ENCODE results near the gene PLCG1. TPM values are rescaled to one million over a fixed set of nuclear protein-coding genes. Genes with fewer than 3 reads are reported as not detected.

The PLCG1 gene
- total and polyA plus RNA-seq, 2 experiments from 2014 or later = 27.4 to 206 TPM

DNA sequence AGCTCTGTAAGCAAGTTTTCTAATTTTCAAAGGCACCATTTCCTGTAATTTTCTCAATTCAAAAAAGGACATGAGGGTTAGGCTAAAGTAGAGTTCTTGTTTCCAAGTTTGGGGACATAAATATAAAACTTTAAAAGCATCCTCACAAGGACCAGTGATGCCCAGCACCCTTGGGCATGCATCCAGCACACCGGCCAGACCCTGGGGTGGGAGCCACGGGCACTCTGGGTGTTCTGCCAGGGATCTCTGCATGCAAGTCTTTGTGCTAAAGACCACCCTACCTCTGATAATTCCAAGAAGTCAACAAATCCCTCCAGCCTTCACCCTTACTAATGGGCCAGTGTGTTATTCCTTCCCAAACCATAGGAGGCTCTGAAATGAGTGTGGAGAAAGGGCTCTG lies 46.5 kb downstream of the PLCG1 start:
- DNase-seq (ENCODE audit: low spot score) = no peak
- H3K27ac ChIP-seq (ENCODE audit: low read depth) = no peak overlapping the region
- no peak for TF ChIP-seq EZH2 (IDR thresholded peaks at IDR 0.05; ENCODE audit: low read depth, unreplicated experiment)
- no peaks in the 10 kb centered on the region for H3K79me2 ChIP-seq (replicated peaks; ENCODE audit: insufficient read depth)
- no peaks in the 10 kb centered on the region for H3K27me3 ChIP-seq (ENCODE audit: insufficient read depth)
- no peak overlapping the region for H3K4me3 ChIP-seq
- no peaks in the 10 kb centered on the region for H4K20me1 ChIP-seq (replicated peaks; ENCODE audit: insufficient read depth)
- H3K4me2 ChIP-seq = no peak overlapping the region
- H3K36me3 ChIP-seq (ENCODE audit: insufficient read depth) = no peaks in the 10 kb centered on the region
- Mint-ChIP-seq H3K4me1 (peaks cover 4% of the 10 kb centered on the region; the same call in 2 of the 3 replicates), H3K27ac (no peak overlapping the region), H3K36me3 (ENCODE audit: low read depth) (0 out of 3 replicates have a peak, but pooled peaks cover 5% of the 10 kb centered on the region), H3K4me3 (no peak overlapping the region), H3K27me3 (ENCODE audit: insufficient read depth, low read depth, poor library complexity) (peaks cover 13% of the 10 kb centered on the region), H3K9me3 (no peaks in the 10 kb centered on the region)
- no peak; the same call in 2 of the 3 replicates for ATAC-seq
- H3K9me2 ChIP-seq (ENCODE audit: insufficient read depth) = no peaks in the 10 kb centered on the region
- no peaks in the 10 kb centered on the region for H3F3A ChIP-seq (replicated peaks; ENCODE audit: low read depth)
- H2AFZ ChIP-seq = no peak overlapping the region
- no peaks in the 10 kb centered on the region for H3K4me1 ChIP-seq (ENCODE audit: insufficient read depth)

DNA sequence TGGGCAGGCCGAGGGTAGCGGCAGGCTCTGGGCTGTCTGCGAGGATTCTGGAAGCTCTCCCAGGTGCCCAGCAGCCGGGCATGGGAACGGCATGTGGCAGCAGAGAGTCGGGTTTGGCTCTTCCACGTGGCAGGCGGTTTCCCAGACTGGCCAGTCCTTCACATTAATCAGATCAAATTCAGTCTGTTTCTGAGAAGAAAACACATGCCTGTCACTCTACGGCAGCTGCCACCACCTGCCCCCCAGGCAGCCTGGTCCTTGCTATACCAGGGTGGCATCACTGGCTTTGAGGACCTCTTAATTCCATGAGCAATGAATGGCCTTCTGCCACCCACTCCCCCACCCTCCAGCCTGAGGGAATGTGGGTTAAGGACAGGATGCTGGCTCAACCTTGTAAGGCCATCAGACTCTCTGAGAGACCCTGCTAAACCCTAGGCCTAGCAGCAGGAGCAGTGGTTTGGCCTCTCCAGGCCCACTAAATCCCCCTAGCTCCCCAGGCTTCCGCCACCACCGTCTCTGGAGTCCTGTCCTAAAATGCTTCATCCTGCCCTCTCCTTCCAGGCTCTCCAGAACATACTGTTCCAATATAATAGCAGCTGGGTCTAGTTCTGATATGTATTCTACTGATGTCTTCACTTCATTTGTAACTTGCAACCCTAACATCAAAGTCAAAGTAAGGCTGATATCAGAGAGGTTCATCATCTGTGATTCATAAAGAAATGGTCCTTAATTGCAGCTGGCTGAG lies 47.8 kb downstream of the PLCG1 start:
- Histone ChIP-seq H3K9me2 (ENCODE audit: insufficient read depth) (no peaks in the 10 kb centered on the region), H3K79me2 (replicated peaks; ENCODE audit: insufficient read depth) (no peaks in the 10 kb centered on the region), H4K20me1 (replicated peaks; ENCODE audit: insufficient read depth) (no peaks in the 10 kb centered on the region), H3K27ac (ENCODE audit: low read depth) (no peak overlapping the region), H3F3A (replicated peaks; ENCODE audit: low read depth) (no peaks in the 10 kb centered on the region), H3K36me3 (ENCODE audit: insufficient read depth) (no peaks in the 10 kb centered on the region), H3K27me3 (ENCODE audit: insufficient read depth) (no peaks in the 10 kb centered on the region), H3K4me3 (no peak overlapping the region), H2AFZ (no peak overlapping the region), H3K4me2 (no peak overlapping the region), H3K4me1 (ENCODE audit: insufficient read depth) (no peaks in the 10 kb centered on the region)
- DNase-seq (ENCODE audit: low spot score) = no peak
- Mint-ChIP-seq H3K36me3 (ENCODE audit: low read depth) (no peaks in the 10 kb centered on the region), H3K27me3 (ENCODE audit: insufficient read depth, low read depth, poor library complexity) (peaks cover 8% of the 10 kb centered on the region), H3K27ac (no peak overlapping the region), H3K9me3 (no peaks in the 10 kb centered on the region), H3K4me1 (no peaks in the 10 kb centered on the region), H3K4me3 (no peak overlapping the region)
- TF ChIP-seq POLR2AphosphoS5 (IDR thresholded peaks at IDR 0.05; ENCODE audit: low read depth) (no peak), ZNF114 (CRISPR knock-in tag; IDR thresholded peaks at IDR 0.05) (no peak), JUNB (IDR thresholded peaks at IDR 0.05; ENCODE audit: unreplicated experiment) (no peak)
- TF ChIP-seq, protein P1, sequence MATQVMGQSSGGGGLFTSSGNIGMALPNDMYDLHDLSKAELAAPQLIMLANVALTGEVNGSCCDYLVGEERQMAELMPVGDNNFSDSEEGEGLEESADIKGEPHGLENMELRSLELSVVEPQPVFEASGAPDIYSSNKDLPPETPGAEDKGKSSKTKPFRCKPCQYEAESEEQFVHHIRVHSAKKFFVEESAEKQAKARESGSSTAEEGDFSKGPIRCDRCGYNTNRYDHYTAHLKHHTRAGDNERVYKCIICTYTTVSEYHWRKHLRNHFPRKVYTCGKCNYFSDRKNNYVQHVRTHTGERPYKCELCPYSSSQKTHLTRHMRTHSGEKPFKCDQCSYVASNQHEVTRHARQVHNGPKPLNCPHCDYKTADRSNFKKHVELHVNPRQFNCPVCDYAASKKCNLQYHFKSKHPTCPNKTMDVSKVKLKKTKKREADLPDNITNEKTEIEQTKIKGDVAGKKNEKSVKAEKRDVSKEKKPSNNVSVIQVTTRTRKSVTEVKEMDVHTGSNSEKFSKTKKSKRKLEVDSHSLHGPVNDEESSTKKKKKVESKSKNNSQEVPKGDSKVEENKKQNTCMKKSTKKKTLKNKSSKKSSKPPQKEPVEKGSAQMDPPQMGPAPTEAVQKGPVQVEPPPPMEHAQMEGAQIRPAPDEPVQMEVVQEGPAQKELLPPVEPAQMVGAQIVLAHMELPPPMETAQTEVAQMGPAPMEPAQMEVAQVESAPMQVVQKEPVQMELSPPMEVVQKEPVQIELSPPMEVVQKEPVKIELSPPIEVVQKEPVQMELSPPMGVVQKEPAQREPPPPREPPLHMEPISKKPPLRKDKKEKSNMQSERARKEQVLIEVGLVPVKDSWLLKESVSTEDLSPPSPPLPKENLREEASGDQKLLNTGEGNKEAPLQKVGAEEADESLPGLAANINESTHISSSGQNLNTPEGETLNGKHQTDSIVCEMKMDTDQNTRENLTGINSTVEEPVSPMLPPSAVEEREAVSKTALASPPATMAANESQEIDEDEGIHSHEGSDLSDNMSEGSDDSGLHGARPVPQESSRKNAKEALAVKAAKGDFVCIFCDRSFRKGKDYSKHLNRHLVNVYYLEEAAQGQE (IDR thresholded peaks at IDR 0.05; ENCODE audit: unreplicated experiment) = no peak
- TF ChIP-seq, protein P2, sequence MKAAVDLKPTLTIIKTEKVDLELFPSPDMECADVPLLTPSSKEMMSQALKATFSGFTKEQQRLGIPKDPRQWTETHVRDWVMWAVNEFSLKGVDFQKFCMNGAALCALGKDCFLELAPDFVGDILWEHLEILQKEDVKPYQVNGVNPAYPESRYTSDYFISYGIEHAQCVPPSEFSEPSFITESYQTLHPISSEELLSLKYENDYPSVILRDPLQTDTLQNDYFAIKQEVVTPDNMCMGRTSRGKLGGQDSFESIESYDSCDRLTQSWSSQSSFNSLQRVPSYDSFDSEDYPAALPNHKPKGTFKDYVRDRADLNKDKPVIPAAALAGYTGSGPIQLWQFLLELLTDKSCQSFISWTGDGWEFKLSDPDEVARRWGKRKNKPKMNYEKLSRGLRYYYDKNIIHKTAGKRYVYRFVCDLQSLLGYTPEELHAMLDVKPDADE (IDR thresholded peaks at IDR 0.05) = no peak
- ATAC-seq = no peak

All from GM23338 (cell line).